Measurements from ENCODE around the gene CATSPERD. TPM values are rescaled to one million over a fixed set of nuclear protein-coding genes. Genes with fewer than 3 reads are reported as not detected.
"Not testable (repeated sequence)": the region's sequence is repeated elsewhere in the genome, so short reads cannot be mapped to it uniquely, and the experiment has no call there.

The CATSPERD gene
- total RNA-seq, 1 experiment from 2014 or later, result 0.50 TPM

DNA sequence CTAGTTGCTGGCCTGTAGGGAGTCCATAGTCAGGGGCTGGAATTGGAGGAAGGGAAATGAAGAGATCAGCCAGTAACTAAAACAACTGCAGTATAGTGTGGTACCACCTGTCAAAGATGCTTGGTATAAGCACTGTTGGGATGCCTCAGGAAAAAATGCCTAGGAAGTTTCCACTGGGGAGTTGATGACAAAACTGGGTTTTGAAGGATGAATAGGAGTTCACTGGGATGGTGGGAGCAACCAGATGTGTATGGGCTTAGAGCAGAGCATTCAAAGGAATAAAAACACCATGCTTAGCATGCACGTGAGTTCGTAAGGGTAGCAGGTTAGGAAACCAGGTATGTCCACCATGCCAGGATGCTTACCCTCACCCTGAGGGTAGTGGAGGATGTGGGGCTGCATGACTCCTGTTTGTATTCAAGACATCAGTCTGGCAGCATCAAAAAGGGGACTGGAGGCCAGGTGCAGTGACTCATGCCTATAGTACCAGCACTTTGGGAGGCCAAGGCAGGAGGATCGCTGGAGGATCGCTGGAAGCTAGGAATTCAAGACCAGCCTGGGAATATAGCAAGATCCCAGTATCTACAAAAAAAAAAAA, 7.1 kb downstream of the CATSPERD start (continued):
- TF ChIP-seq, protein P1, sequence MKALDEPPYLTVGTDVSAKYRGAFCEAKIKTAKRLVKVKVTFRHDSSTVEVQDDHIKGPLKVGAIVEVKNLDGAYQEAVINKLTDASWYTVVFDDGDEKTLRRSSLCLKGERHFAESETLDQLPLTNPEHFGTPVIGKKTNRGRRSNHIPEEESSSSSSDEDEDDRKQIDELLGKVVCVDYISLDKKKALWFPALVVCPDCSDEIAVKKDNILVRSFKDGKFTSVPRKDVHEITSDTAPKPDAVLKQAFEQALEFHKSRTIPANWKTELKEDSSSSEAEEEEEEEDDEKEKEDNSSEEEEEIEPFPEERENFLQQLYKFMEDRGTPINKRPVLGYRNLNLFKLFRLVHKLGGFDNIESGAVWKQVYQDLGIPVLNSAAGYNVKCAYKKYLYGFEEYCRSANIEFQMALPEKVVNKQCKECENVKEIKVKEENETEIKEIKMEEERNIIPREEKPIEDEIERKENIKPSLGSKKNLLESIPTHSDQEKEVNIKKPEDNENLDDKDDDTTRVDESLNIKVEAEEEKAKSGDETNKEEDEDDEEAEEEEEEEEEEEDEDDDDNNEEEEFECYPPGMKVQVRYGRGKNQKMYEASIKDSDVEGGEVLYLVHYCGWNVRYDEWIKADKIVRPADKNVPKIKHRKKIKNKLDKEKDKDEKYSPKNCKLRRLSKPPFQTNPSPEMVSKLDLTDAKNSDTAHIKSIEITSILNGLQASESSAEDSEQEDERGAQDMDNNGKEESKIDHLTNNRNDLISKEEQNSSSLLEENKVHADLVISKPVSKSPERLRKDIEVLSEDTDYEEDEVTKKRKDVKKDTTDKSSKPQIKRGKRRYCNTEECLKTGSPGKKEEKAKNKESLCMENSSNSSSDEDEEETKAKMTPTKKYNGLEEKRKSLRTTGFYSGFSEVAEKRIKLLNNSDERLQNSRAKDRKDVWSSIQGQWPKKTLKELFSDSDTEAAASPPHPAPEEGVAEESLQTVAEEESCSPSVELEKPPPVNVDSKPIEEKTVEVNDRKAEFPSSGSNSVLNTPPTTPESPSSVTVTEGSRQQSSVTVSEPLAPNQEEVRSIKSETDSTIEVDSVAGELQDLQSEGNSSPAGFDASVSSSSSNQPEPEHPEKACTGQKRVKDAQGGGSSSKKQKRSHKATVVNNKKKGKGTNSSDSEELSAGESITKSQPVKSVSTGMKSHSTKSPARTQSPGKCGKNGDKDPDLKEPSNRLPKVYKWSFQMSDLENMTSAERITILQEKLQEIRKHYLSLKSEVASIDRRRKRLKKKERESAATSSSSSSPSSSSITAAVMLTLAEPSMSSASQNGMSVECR (CRISPR knock-in tag; IDR thresholded peaks at IDR 0.05; ENCODE audit: borderline replicate concordance), result no peak
- TF ChIP-seq ZNF416 (CRISPR knock-in tag; IDR thresholded peaks at IDR 0.05) (no peak), FOXK1 (CRISPR knock-in tag; IDR thresholded peaks at IDR 0.05) (no peak)

DNA sequence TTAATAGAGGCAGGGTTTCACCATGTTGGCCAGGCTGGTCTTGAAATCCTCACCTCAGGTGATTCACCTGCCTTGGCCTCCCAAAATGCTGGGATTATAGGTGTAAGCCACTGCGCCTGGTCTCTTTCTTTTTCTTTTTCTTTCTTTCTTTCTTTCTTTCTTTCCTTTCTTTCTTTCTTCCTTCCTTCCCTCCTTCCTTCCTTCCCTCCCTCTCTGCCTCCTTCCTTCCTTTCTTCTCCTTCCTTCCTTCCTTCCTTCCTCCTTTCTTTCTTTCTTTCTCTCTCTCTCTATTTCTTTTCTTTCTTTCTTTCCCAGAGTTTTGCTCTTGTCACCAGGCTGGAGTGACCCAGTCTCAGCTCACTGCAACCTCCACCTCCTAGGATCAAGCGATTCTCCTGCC, 12.7 kb downstream of the CATSPERD start:
- not testable (repeated sequence) for DNase-seq (ENCODE audit: low spot score); H3K9me3 Mint-ChIP-seq; ATAC-seq; H3K36me3 Mint-ChIP-seq; H3K27me3 Mint-ChIP-seq (ENCODE audit: low read depth); H3K4me3 Mint-ChIP-seq; H3K4me1 Mint-ChIP-seq; H3K27ac Mint-ChIP-seq
- ChIA-PET CTCF (interaction anchor here (1.1 to 1.2 kb wide), 2 partner anchors 13 to 71 kb away, joined by 3 read pairs; partner anchors contain the start of genes CATSPERD and LONP1), POLR2A (interaction anchor here (0.7 to 1.2 kb wide), 2 partner anchors 71 to 1262 kb away, joined by 3 to 4 read pairs; no protein-coding TSS in a partner anchor)

DNA sequence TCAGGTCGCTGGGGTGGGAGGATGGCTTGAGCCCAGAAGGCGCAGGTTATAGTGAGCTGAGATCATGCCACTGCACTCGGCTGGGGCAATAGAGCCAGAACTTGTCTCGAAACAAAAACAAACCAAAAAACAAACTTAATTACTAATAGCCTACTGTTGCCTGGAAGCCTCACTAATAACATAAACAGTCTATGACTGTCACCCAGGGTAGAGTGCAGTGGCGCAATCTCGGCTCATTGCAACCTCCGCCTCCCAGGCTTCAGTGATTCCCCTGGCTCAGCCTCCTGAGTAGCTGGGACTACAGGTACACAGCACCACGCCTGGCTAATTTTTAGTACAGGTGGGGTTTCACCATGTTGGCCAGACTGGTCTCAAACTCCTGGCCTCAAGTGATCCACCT, 18.0 kb downstream of the CATSPERD start:
- no peak for TF ChIP-seq PRRX2 (CRISPR knock-in tag; IDR thresholded peaks at IDR 0.05)
- TF ChIP-seq, protein P2, sequence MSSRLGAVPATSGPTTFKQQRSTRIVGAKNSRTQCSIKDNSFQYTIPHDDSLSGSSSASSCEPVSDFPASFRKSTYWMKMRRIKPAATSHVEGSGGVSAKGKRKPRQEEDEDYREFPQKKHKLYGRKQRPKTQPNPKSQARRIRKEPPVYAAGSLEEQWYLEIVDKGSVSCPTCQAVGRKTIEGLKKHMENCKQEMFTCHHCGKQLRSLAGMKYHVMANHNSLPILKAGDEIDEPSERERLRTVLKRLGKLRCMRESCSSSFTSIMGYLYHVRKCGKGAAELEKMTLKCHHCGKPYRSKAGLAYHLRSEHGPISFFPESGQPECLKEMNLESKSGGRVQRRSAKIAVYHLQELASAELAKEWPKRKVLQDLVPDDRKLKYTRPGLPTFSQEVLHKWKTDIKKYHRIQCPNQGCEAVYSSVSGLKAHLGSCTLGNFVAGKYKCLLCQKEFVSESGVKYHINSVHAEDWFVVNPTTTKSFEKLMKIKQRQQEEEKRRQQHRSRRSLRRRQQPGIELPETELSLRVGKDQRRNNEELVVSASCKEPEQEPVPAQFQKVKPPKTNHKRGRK (CRISPR knock-in tag; IDR thresholded peaks at IDR 0.05; ENCODE audit: borderline replicate concordance), result no peak
- TF ChIP-seq CDX4 (CRISPR knock-in tag; IDR thresholded peaks at IDR 0.05; ENCODE audit: borderline replicate concordance), result no peak
- TF ChIP-seq USF1 (CRISPR knock-in tag; IDR thresholded peaks at IDR 0.05), result no peak
- no peak for TF ChIP-seq KAT7 (CRISPR knock-in tag; IDR thresholded peaks at IDR 0.05; ENCODE audit: borderline replicate concordance)
- TF ChIP-seq, protein P1 (CRISPR knock-in tag; IDR thresholded peaks at IDR 0.05; ENCODE audit: borderline replicate concordance), result no peak
- no peak for TF ChIP-seq CREM (CRISPR knock-in tag; IDR thresholded peaks at IDR 0.05)
- TF ChIP-seq E2F5 (CRISPR knock-in tag; IDR thresholded peaks at IDR 0.05), result no peak
- TF ChIP-seq HMGA2 (CRISPR knock-in tag; IDR thresholded peaks at IDR 0.05), result no peak
- TF ChIP-seq FOXK1 (CRISPR knock-in tag; IDR thresholded peaks at IDR 0.05), result no peak
- Mint-ChIP-seq H3K36me3 (no peaks in the 10 kb centered on the region), H3K4me1 (no peaks in the 10 kb centered on the region), H3K9me3 (peaks cover 8% of the 10 kb centered on the region), H3K27ac (no peak overlapping the region), H3K27me3 (ENCODE audit: low read depth) (peaks cover 16% of the 10 kb centered on the region), H3K4me3 (no peak overlapping the region)
- DNase-seq (ENCODE audit: low spot score), result no peak
- ATAC-seq, result no peak
- ChIA-PET CTCF (interaction anchor here (0.7 to 0.8 kb wide), 2 partner anchors 205 to 229 kb away, joined by 3 to 4 read pairs; no protein-coding TSS in a partner anchor), POLR2A (no interaction called here)
